ENCODE data around the gene KIAA1328. TPM values are rescaled to one million over a fixed set of nuclear protein-coding genes. Genes with fewer than 3 reads are reported as not detected.

The KIAA1328 gene
- total and polyA plus RNA-seq, 4 donors = 0.95 to 7.4 (median 2.9) TPM

DNA sequence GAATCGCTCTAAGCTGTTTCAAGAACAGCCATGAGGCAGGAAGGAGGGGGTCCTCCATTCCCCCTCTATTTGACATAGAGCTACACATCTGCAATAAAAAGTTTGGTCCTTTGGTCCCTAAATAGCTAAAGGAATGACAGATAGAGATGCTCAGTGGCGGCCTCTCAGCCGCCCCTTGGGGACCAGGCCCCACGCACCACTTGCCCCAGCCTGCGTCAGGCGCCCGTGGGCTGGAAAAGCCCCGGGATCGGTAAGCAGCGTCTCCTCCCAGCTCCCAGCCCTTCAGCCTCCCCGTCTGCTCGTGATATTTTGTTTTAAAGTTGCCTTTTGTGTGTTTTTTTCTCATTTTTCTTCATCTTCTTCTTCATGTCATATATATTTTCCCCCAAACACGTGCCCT lies 415.7 kb downstream of the KIAA1328 start:
- Histone ChIP-seq H3K4me1 (ENCODE audit: control insufficient read depth in 4 of 4, insufficient read depth in 4 of 4, low read length in 3 of 4) (peaks cover 0 to 2% (median 0%) of the 10 kb centered on the region in 4 donors), H3K9ac (ENCODE audit: low read depth in 1 of 2, low read length in 2 of 2) (no peak overlapping the region), H3K27me3 (ENCODE audit: control insufficient read depth in 4 of 4, insufficient read depth in 4 of 4, low read length in 3 of 4) (peaks cover 0 to 2% (median 0%) of the 10 kb centered on the region in 4 donors), H3K9me3 (ENCODE audit: control insufficient read depth in 4 of 4, low read length in 3 of 4) (no peaks in the 10 kb centered on the region), H3K27ac (ENCODE audit: low read depth in 1 of 2, low read length in 2 of 2) (no peak overlapping the region), H3K36me3 (ENCODE audit: control insufficient read depth in 4 of 4, insufficient read depth in 3 of 4, low read depth in 1 of 4, low read length in 3 of 4) (no peaks in the 10 kb centered on the region), H3K4me3 (ENCODE audit: low read depth in 1 of 3, low read length in 3 of 3) (no peak overlapping the region)
- no peak for TF ChIP-seq ATF3 (IDR thresholded peaks at IDR 0.05)
- no peak for TF ChIP-seq RXRA (IDR thresholded peaks at IDR 0.05)
- 88% methylated on average over 13 of the region's 13 CpGs for whole genome bisulfite sequencing
- no peak for DNase-seq (ENCODE audit: low spot score)

DNA sequence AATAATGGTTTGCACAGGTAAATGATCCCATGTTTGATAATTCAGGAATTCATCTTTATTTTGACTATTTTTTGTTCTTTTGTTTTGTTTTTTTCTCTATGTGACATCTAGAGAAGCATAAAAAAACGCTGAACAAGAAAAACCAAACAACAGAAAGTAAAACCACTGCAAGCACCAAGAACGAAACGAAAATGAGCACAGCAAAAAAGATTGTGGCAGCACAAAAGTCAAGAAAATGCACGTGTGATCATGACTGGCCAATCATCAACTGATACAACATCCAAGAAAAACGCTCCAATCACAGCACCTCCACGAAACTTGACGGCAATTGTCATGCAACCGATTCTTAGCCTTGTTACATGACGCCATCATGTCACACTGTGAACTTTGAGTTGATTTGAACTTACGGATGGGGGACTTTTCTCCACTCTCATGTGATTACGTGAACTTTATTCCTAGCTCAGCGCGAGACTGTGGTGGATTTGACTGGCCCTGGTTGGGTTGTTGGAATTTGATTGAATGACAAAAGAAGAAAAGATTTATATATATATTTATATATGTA lies 417.9 kb downstream of the KIAA1328 start:
- no peak for TF ChIP-seq REST (IDR thresholded peaks at IDR 0.05)
- no peak for TF ChIP-seq ZBTB33 (IDR thresholded peaks at IDR 0.05)
- no peak for TF ChIP-seq NR2F2 (IDR thresholded peaks at IDR 0.05)
- no peak for TF ChIP-seq EGR1 (IDR thresholded peaks at IDR 0.05; ENCODE audit: low read depth in 2 of 2)
- no peak for TF ChIP-seq RXRA (IDR thresholded peaks at IDR 0.05)
- TF ChIP-seq FOXA1 (IDR thresholded peaks at IDR 0.05) = no peak
- no peak for TF ChIP-seq TAF1 (conservative IDR thresholded peaks at IDR 0.05)
- TF ChIP-seq, protein P1, sequence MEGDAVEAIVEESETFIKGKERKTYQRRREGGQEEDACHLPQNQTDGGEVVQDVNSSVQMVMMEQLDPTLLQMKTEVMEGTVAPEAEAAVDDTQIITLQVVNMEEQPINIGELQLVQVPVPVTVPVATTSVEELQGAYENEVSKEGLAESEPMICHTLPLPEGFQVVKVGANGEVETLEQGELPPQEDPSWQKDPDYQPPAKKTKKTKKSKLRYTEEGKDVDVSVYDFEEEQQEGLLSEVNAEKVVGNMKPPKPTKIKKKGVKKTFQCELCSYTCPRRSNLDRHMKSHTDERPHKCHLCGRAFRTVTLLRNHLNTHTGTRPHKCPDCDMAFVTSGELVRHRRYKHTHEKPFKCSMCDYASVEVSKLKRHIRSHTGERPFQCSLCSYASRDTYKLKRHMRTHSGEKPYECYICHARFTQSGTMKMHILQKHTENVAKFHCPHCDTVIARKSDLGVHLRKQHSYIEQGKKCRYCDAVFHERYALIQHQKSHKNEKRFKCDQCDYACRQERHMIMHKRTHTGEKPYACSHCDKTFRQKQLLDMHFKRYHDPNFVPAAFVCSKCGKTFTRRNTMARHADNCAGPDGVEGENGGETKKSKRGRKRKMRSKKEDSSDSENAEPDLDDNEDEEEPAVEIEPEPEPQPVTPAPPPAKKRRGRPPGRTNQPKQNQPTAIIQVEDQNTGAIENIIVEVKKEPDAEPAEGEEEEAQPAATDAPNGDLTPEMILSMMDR (IDR thresholded peaks at IDR 0.05; ENCODE audit: low read depth, low read length, missing input control) = no peak
- TF ChIP-seq RAD21 (IDR thresholded peaks at IDR 0.05) = no peak
- no peak for TF ChIP-seq GABPA (IDR thresholded peaks at IDR 0.05 in 1 of 2, conservative IDR thresholded peaks at IDR 0.05 in 1 of 2)
- TF ChIP-seq ATF3 (IDR thresholded peaks at IDR 0.05) = no peak
- TF ChIP-seq FOXA2 (IDR thresholded peaks at IDR 0.05) = no peak
- no peak for TF ChIP-seq JUND (IDR thresholded peaks at IDR 0.05)
- no peak for TF ChIP-seq MAX (IDR thresholded peaks at IDR 0.05)
- no peak for TF ChIP-seq HNF4A (conservative IDR thresholded peaks at IDR 0.05)
- no peak for TF ChIP-seq YY1 (IDR thresholded peaks at IDR 0.05)
- no peak for TF ChIP-seq SP1 (IDR thresholded peaks at IDR 0.05)
- TF ChIP-seq HNF4G (IDR thresholded peaks at IDR 0.05) = no peak
- H3K27ac ChIP-seq (ENCODE audit: low read depth in 1 of 2, low read length in 2 of 2) = no peak overlapping the region
- no peak for DNase-seq (ENCODE audit: low spot score)
- WGBS = 84% methylated on average over 13 of the region's 13 CpGs
- no peak overlapping the region for H3K9ac ChIP-seq (ENCODE audit: low read depth in 1 of 2, low read length in 2 of 2)
- no peaks in the 10 kb centered on the region for H3K9me3 ChIP-seq (ENCODE audit: control insufficient read depth in 4 of 4, low read length in 3 of 4)
- peaks cover 0 to 2% (median 0%) of the 10 kb centered on the region in 4 donors for H3K27me3 ChIP-seq (ENCODE audit: control insufficient read depth in 4 of 4, insufficient read depth in 4 of 4, low read length in 3 of 4)
- H3K4me1 ChIP-seq (ENCODE audit: control insufficient read depth in 4 of 4, insufficient read depth in 4 of 4, low read length in 3 of 4) = peaks cover 0 to 2% (median 0%) of the 10 kb centered on the region in 4 donors
- no peaks in the 10 kb centered on the region for H3K36me3 ChIP-seq (ENCODE audit: control insufficient read depth in 4 of 4, insufficient read depth in 3 of 4, low read depth in 1 of 4, low read length in 3 of 4)
- H3K4me3 ChIP-seq (ENCODE audit: low read depth in 1 of 3, low read length in 3 of 3) = no peak overlapping the region
